COLO668 (cell line): ENCODE data around the gene KRT3.

ENCODE experiments used
- DNase-seq: peaks from one replicate; lab custom pipeline; 2025; ENCODE audit not compliant: unreplicated experiment; lab: John Stamatoyannopoulos, UW

KRT3 gene

DNA sequence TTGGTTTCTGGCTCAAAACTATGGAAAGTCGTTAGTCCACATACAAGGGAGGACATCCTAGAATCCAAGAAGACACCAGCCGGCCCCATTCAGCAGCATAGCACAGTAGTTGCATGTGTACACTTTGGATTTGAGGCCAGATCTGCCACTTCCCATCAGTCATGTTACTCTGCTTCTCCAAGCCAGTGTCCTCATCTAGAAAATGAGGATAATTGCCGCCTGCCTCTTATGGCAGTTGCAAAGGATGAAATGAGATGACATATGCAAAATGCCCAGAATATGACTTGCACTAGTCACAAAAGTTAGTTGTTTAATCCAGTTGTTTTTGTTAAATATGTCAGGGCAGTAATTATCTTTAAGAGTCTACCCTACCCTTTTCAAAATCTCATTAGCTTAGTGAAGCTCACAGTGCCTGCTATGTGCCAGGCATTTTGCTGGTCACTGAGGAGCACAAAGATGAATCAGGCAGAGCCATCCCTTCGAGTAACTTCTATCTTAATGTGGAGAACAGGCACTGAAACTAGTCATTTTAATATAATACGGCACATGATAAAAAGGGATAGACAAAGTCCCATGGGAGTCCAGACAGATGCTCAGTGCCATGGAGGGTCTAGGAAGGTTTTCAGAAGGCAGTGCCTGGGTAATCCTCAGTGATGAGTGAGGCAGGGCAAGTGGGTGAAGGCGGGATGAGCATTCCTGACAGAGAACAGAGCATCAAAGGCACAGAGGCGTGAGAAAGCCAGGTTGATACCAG is 12.2 kb downstream of the KRT3 start:
- no peak for DNase-seq

DNA sequence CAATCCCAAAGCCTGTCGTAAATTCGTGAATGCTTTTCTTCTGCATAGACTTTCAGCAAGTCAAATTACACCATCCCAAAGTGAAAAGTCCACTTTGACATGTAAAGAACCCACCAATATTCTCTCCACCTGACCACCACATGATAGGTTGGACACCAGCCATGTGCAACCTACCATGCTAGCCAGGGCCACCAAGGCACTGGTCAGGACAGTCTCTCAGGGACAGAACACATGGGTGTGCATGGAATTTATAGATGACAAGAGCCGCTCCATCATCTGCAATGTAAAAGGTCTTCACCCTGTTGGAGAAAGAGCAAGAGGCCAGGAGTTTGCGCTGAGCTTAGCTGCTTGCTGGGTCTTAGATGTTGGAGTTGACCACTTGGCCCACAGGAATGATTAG is 13.4 kb downstream of the KRT3 start:
- DNase-seq = no peak

DNA sequence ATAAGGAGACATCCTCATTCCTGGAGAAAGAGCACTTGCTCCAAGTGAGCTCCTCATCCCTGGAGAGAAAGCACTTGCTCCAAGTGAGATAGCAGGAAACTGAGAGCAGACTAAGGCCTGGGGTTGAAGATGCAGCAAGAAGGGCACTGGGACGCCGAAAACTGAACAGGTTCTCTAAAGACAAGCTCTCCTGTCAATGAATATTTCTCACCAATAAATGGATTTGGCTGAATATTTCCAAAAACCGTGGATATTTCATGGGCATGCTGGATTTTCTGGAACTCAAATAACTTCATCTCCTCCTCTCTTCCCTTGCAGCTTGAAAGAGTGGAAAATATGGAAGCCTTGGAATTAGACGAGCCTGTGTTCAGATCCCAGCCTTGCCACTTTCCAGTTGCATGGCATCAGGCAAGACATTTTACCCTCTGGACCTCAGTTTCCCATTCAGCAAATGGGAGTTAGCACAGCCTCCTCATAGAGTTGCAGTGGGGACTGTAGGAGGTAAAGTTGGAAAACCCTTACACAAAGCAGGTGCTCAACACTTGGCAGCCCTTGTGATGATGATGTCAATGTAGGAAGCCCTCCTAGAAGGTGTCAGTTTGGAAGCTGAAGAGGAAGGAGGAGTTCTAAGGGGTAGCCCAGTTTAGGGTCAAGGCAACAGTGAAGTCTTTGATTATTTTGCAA is 14.4 kb downstream of the KRT3 start:
- no peak for DNase-seq

DNA sequence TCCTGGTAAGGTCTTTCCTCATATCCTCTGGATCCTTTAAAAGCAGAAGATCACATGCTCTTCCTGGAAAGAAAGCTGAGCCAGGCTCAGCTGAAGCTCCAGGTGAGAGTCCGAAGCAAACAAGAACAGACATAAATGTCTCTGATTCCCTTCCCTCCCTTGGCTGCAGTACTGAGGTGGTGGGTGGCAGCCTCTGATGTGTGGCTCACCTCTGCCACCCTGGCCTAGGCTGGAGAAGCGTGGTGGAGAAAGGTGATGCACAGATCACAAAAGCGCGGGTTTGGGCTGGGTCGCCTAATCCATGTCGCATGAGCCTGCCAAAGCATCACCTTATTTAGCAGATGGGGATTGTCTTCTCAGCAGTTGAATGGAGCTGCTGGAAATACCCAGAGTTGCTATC is 16.0 kb downstream of the KRT3 start:
- DNase-seq = no peak

DNA sequence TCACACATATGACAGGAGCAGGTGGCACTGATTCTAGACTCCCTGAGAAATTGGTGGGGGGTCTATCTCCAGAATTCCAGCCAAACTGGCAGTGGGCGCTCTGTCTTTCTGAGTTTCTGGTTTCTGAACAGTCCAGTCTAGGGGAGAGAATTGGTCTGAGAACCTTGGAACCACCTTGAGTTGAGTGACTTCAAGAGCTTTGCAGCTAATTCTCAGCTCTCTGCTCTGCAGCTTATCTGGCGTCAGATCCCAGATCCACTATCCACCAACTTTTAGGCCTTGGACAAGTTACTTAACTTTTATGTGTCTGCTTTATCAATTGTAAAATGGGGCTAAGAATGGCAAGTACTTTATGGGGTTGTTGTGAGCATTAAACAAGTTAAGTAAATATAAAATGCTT is 17.1 kb downstream of the KRT3 start:
- no peak for DNase-seq

DNA sequence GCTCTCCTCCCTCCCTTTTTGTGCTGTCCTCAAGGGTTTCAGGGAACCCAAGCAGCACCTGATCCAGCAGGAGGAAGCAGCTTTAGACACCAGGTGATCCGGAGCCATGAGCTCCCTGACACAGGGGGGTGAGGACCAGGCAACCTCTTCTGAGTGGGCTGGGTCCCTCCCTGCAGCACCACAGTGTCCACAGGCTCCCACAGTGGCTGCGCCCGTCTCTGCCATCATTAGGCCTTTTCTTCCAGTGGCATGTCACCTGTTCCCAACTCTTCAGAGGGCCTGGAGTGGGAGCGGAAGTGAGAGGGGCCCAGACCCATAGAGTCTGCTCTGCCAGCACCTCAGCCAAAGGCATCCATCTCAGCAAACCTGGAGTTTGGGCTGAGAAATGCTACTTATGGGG is 18.4 kb downstream of the KRT3 start:
- no peak for DNase-seq

DNA sequence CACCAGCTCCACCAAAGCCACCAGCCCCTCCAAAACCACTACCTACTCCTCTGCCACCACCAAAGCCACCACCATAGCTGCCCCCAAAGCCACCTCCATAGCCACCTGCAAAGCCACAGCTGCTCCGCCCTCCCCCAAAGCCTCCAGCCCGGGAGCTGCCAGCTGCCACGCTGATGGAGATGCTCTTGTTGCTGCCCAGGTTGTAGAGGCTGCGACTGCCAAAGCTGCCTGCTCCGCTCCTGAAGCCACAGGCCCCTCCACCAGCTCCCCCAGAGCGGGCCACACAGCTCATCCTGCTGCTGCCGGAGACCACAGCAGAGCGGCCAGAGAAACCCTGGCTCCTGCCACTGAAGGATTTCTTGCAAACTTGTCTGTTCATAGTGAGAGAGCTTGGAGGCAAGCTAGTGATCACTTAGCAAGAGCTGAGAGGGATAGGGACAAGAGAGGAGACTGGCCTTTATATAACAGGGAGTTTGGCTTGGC is 19.0 kb downstream of the KRT3 start, which contains the start of gene KRT76:
KRT76 (minus strand) TSS at position 433 of the 483 bp plus-strand sequence; CDS start at position 379, 54 bp downstream.
- DNase-seq = no peak

DNA sequence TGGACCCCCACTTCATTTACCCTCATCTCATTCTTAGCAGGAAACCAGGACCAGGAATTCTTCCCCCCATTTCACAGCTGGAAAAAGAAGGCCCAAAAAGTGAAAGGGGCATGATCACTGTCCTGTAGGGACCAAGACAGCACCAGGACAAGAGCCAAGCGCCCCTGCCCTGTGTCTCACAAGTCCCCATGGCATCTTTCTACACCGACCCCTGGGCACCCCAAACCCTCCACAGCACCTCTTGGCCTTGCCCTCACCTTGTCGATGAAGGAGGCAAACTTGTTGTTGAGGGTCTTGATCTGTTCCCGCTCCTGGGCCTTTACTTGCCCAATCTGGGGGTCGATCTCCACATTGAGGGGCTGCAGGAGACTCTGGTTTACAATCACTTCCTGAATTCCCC is 19.5 kb downstream of the KRT3 start:
- DNase-seq = no peak

DNA sequence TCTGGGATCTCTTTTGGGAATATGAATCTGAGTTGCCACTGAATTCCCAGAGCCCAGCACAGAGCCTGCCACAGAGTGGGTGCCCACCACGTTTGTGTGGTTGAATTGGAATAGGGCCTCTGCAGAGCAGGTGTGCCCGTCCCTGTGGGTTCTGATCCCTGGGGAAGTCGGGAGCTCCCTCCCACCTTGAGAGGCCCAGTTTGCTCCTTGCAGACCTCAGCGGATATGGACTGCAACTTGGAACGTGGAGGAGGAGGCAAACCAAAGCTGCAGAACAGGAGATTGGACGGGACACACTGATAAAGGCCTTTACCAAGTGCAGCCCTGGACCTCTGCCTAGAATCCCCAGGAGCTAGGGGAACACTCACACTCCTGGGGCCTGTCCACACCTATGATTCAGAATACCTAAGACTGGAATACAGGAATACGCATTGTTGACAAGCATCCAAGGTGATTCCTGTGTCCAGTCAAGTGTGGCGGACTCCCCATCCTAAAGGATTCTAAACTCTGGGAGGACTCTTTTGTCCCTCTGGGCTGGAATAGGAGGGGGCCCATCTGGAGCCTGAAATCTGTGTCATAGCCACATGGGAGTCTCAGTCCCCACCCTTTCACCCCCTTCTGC is 21.2 kb downstream of the KRT3 start:
- no peak for DNase-seq

DNA sequence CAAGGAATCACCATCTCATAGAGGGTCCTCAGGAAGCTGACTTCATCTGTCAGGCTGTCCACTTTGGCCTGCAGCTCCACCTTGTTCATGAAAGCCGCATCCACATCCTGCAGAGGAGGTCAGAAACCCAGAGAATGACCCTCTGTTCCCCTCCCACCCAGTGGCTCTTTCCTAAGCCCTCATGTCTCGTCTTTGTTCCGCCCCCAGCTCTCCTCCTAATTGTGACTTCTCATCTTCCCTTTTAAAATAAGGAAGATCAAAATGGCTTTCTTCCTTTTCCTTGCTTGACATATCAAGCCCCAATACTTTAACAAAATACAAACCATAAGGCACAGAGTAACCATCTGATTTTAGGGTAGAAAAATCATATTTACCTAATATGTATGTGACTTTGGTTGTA is 23.1 kb downstream of the KRT3 start:
- no peak for DNase-seq

DNA sequence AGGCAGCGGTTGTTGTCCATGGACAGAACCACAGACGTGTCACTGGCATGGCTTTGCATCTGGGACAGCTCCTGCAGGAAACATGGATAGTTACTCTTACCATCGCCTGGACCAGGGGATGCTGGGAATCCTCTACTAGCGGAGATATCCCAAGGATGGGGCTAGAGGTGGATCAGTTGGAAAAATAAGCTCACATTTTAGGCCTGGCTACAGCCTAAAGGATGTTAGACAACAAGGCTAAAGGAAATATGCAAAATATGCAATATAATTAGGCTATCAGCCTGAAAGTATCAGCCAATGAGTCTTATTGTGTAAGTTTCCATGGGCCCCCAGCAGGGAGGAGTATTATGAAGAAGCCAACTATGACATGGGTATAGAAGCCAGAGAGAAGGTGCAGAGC is 23.7 kb downstream of the KRT3 start:
- DNase-seq = no peak

DNA sequence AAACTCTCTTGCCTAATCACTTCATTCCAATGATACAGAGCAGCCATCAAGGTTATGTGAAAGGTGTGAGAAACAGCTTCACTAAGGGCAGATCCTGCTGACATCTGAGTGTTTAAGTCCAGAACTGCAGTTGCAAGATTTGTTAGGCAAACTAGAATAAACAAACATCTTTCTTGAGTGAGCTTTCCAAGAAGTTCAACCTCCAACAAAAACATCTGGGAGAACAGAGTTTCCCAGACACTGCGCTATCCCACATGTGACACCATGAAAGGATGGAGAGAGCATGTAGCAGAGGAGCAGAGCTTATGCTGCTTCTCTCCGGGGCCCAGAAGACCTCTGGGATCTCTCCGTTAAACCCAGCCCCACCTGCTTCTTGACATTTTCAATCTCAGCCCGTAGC is 24.4 kb downstream of the KRT3 start:
- DNase-seq = no peak

DNA sequence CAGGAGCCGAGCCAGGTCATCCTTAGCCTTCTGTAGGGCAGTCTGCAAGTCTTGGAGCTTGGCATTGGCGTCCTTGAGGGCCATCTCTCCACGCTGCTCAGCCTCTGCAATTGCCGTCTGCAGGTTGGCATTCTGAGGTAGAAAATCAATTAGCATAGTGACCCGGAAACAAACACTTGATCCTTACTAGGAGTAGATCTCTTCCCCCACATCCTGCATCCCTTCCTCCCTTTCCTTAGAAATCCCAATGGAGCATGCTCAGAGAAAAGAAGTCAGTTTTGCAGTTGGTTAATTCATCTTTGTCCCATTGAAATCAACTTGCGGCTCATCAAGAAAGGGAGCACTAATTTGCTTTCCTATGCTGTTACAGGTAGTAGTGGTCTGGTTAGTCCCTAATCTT is 24.8 kb downstream of the KRT3 start:
- no peak for DNase-seq

DNA sequence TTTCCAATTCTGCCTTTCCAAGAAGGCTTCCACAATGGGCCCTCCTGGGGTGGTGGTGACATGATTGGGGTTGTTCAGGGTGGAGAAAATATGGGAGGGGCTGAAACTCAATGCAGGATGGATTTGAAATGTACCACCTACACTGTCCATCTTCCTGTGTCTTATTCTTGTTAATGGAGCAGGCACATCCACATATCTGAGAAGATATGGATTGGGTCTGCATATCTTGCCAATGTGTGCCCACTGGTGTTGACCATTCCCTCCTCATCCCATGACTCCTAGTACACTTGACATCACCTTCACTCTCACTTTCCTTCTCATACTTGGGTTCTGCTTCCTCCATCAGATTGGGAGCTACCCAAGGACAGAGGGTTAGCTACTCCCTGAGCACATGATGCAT is 26.0 kb downstream of the KRT3 start:
- no peak for DNase-seq

DNA sequence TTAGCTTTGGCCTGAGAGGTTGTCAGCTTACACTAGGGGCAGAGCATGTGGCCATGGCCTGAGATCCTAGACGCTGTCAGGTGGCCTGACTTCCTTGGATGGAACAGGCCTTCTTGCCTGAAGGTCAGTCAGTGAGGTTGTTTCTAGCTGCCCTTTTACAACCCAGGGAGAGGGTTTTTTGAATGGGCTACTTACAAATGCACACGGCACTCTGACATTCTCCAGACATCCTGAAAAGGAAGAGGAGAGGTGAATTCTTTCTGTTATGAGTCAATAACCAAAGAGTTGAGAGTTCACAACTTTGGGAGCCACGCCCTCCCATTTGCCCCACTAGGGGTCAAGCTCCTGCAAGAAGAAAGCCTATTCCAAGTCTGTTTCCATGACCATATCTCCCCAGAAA is 26.6 kb downstream of the KRT3 start:
- no peak for DNase-seq

DNA sequence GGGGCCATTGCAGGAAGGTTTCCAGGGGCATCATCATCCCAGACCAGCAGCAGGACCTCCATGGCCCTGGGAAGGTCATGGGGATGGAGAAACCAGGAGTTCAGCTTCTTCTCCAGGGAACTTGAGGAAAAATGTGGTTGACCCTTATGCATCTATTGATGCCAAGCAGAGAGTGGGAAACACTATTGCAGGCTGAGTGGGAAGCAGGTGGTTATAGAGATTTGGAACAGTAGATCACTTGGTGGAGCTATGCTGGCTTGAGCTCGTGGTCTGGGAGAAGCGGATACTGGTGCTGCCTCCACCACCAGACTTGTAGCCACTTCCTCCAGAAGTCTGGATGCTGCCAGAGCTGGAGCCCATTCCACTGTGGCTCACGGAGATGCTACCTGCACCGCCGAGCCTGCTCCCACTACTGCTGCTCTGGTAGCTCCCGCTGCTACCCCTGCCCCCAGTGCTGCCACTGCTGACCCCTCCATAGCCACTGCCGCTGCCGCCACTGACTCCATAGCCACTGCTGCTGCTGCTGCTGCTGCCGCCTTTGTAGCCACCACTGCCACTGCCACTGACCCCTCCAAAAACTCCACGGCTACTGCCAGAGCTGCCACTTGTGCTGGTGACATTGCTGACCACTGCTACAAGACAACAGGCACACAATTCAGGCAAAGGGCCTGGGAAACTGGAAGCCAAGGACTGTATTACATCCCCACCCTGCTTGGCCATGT is 27.3 kb downstream of the KRT3 start:
- no peak for DNase-seq

DNA sequence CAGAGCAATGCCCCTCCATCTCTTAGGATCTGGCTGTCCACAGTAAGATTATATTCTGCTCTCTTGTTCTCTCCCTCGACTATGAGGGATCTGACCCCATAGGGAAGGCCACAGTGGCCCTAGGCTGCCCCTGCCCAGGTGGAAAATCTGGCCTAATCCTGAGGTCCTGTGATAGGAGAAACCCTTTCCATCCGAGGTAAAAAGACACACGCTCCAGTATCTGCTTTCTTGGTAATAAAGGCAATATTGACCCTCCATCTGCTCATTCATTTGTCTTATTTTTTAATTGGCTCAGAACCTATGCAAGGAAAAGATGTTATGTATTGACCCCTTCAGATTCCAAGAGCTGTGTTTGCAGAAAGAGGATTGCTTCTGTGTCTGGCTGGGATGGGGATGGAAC is 28.5 kb downstream of the KRT3 start:
- DNase-seq = no peak

DNA sequence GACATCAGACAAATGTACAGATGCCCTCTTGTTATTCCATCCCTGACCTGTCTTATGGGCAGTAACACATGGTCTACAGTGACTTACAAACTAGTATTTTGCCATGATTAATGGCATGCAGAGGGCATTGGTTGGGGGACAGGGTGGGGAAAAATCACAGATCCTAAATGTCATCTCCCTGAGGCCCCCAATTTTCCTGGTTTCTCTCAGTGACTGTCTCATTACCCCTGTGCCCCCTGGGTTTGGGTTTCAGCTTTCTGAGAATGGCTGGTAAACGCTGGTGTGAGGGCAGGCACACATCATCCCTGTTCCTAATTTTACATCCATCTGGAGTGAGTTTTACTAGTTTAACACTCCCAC is 28.9 kb downstream of the KRT3 start:
- DNase-seq = no peak

DNA sequence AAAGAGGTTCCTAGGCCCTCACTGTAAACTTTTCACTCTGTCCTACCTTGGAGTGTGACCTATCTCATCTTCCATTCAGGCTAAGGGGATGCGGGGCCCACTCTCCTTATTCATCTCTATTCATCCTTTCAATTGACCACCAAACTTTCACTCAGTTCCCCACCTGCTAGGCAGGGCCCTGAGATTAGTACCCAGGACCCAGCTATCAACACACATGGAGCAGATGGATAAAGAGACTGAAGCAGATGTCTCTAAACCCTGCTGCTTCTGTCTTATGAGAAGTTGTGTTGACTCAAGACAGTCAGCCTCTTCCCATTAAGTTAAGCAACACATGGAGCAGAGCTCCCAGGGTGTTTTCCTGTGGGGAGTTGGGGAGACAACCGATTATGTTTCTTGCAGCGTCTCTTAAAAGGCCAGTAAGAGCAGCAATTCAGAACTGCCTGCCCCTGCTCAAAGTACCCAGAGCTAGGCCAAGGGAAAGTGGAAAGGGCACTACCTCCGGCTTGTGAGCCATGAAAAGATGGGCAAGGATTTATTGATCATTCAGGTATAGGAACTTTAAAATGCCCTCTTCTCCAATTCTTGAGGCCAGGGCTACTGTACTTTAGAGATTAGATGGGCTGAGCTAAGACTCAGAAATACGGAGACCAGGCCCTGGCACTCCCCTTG is 29.4 kb downstream of the KRT3 start:
- DNase-seq = no peak

DNA sequence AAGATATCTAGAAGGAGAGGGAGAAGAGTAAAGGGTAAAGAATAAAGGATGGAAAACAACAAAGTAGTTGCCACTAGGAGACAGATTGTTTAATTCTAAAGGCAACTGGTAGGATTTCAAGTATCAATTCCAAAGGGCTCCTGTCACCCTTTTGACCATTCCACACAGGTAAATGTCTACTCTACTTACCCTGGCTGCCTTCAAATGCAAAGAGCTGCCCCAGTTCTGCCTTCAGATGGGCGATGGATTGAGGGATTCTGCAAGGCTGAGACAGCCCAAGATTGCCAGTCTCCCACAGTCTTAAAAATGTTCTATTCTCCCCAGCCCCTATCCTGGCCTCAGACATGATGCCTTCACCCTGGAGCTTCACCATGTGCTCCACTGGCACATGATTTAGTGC is 30.2 kb downstream of the KRT3 start:
- no peak for DNase-seq

DNA sequence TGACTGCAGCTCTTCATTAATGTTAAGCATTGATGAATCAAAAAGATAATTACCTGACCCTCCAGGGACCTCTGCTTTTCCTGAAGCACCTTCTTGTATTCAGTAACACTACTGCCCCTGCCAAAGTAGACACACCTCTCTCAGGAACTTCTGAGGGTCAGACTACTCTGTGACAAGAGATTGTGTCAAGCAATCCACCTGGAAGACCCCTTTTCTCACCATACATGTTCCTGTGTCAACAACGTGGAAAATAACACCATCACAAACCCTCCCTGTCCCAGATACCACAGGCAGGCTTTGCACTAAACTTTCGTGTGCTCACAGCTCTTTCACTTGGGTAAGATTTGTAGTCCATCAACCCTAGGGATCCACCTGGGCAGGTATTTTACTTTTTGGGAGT is 31.9 kb downstream of the KRT3 start:
- DNase-seq = no peak
